NCI-H748 (cell line): ENCODE data around the gene SMIM28.
A peak's percentile ranks its signal among the peaks of the same experiment; 100 is the strongest.
"Not testable (repeated sequence)": the region's sequence is repeated elsewhere in the genome, so short reads cannot be mapped to it uniquely, and the experiment has no call there.

Experiments used
- DNase-seq: peaks from one replicate; lab custom pipeline; 2025; ENCODE audit not compliant: unreplicated experiment; lab: John Stamatoyannopoulos, UW

Gene SMIM28

GRCh38 chr6:138377844-138378243 is at the start of gene SMIM28:
SMIM28 (plus strand) TSS chr6:138377905; CDS start chr6:138378073, 168 bp downstream.
- peak; percentile 81 for DNase-seq

GRCh38 chr6:138328210-138328609 is 49.5 kb upstream of the SMIM28 start:
- DNase-seq = no peak

- no peak for DNase-seq
These were observed 46.9 kb upstream of the SMIM28 start for GRCh38 chr6:138330763-138331162.

- no peak for DNase-seq
These were observed 46.3 kb upstream of the SMIM28 start for GRCh38 chr6:138331444-138331843.

GRCh38 chr6:138331984-138332383 is 45.7 kb upstream of the SMIM28 start:
- no peak for DNase-seq

- DNase-seq = no peak
These were observed 43.7 kb upstream of the SMIM28 start for GRCh38 chr6:138334000-138334399.

- DNase-seq = no peak
These were observed 42.7 kb upstream of the SMIM28 start for GRCh38 chr6:138334963-138335362.

- no peak for DNase-seq
These were observed 41.5 kb upstream of the SMIM28 start for GRCh38 chr6:138336221-138336620.

- no peak for DNase-seq
These were observed 40.6 kb upstream of the SMIM28 start for GRCh38 chr6:138337076-138337475.

- no peak for DNase-seq
These were observed 38.7 kb upstream of the SMIM28 start for GRCh38 chr6:138339024-138339423.

- DNase-seq = no peak
These were observed 36.5 kb upstream of the SMIM28 start for GRCh38 chr6:138341176-138341575.

GRCh38 chr6:138343112-138343511 is 34.6 kb upstream of the SMIM28 start:
- DNase-seq = no peak

GRCh38 chr6:138345565-138346285 is 32.0 kb upstream of the SMIM28 start:
- no peak for DNase-seq

GRCh38 chr6:138346302-138347195 is 31.2 kb upstream of the SMIM28 start:
- no peak for DNase-seq

GRCh38 chr6:138347864-138348263 is 29.8 kb upstream of the SMIM28 start:
- DNase-seq = no peak

- DNase-seq = no peak
These were observed 27.8 kb upstream of the SMIM28 start for GRCh38 chr6:138349891-138350290.

GRCh38 chr6:138357928-138358327 is 19.8 kb upstream of the SMIM28 start:
- no peak for DNase-seq

GRCh38 chr6:138368684-138369083 is 9.0 kb upstream of the SMIM28 start:
- not testable (repeated sequence) for DNase-seq

GRCh38 chr6:138370631-138371451 is 6.9 kb upstream of the SMIM28 start:
- no peak for DNase-seq

GRCh38 chr6:138371452-138371711 is 6.3 kb upstream of the SMIM28 start:
- no peak for DNase-seq

- no peak for DNase-seq
These were observed 6.0 kb upstream of the SMIM28 start for GRCh38 chr6:138371720-138372119.
